Lower leg skin (tissue), 4 donors: ENCODE results near the gene ATP2A2. TPM values are rescaled to one million over a fixed set of nuclear protein-coding genes. Genes with fewer than 3 reads are reported as not detected.

Experiments used
- DNase-seq, 2 donors: peaks; one replicate each; pipeline ENCODE4 v3.0.0-alpha.2; 2019; ENCODE audit warnings: low spot score in 2 of 2
- H3K4me3 ChIP-seq: fragments of 200-600 bp; sonication (generic); 2 replicates; pipeline ENCODE4 v1.5.1; 2017; ENCODE audit warnings: mild to moderate bottlenecking, low read depth; ENCODE audit not compliant: poor library complexity, severe bottlenecking
- POLR2A ChIP-seq, 2 donors: fragments of 450-650 bp; IDR thresholded peaks; one replicate each; pipeline ENCODE4 v1.6.1; 2016 to 2017; ENCODE audit warnings: antibody characterized with exemption in 2 of 2, mild to moderate bottlenecking in 1 of 2, moderate library complexity in 1 of 2
- WGBS, 2 donors: methylation state at CpG; one replicate each; pipeline ENCODE4 v1.1.5; 2018; 5-methylcytosine and 5-hydroxymethylcytosine counted together
- intact Hi-C: fragments of 100-400 bp; cut with DNase I; formaldehyde crosslinking; loops from one replicate; pipeline ENCODE4 v1.15.0; 2023; ENCODE audit warnings: low total_unique reads
- total RNA-seq, 4 donors: library from RNA; depleted of rRNA; stranded (reverse); fragments of >200 nt; gene quantifications; one replicate each; pipeline ENCODE4 v1.1.0, GENCODE V29; 2016
- TF ChIP-seq, protein P1 (sequence below), 3 donors: fragments of 450-650 bp; IDR thresholded peaks; one replicate each; pipeline ENCODE4 v1.5.1; 2016; ENCODE audit warnings: antibody characterized with exemption in 3 of 3, mild to moderate bottlenecking in 3 of 3, moderate library complexity in 2 of 3

ATP2A2 gene
- 100 to 1,000 TPM in 2 of 4 donors, 10 to 100 TPM in 2; 61.9 to 103 (median 86.1) TPM for total RNA-seq

DNA sequence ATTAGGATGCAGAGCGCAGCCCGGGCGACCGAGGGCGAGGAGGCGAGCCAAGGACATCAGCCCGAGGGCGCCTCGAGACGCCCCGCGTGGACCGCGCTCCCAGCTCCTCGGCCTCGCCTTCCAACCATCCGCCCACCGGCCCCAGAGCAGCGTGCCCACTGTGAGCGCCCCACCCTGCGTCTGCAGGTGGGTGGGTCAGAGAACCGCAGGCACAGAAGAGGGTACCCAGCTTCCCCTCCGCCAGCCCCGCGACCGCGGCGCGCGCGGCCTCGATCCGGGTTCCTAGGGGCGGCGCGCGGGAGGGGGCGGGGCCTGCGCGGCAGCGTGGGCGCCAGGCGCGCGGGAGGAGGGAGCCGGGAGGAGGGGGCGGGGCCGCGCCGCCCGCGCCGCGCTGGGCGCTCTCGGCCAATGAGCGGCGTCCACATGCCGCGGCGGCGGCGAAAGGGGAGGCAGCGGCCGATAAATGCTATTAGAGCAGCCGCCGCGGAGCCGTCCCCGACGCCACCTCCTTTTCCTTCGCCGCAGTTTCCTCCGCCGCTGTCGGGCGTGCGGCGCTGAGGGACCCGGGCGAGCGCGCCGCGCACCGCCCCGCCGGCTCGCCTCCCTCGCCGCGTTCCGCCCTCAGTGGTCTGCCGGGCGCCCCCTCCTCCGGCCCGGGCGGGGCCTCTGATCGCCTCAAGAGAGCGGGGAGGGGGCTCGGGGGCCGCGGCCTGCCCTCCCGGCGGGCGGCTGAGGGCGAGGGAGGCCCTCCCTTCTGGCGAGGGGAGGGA is at the start of gene ATP2A2:
ATP2A2 (plus strand) TSS at position 469 of the 770 bp plus-strand sequence. CDS start 543 bp downstream, outside the sequence.
- intact Hi-C loops, result no loop called here
- 0 to 1% methylated on average over 1 to 49 of the region's 108 CpGs for WGBS, 2 donors
- peak within 1 kb of the TSS; percentile 86 for H3K4me3 ChIP-seq
- DNase-seq, result peak; percentile 81 to 97
- peak in 1 of 2 donors; percentile 82 for TF ChIP-seq POLR2A (IDR thresholded peaks at IDR 0.05)
- TF ChIP-seq, protein P1, sequence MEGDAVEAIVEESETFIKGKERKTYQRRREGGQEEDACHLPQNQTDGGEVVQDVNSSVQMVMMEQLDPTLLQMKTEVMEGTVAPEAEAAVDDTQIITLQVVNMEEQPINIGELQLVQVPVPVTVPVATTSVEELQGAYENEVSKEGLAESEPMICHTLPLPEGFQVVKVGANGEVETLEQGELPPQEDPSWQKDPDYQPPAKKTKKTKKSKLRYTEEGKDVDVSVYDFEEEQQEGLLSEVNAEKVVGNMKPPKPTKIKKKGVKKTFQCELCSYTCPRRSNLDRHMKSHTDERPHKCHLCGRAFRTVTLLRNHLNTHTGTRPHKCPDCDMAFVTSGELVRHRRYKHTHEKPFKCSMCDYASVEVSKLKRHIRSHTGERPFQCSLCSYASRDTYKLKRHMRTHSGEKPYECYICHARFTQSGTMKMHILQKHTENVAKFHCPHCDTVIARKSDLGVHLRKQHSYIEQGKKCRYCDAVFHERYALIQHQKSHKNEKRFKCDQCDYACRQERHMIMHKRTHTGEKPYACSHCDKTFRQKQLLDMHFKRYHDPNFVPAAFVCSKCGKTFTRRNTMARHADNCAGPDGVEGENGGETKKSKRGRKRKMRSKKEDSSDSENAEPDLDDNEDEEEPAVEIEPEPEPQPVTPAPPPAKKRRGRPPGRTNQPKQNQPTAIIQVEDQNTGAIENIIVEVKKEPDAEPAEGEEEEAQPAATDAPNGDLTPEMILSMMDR (IDR thresholded peaks at IDR 0.05), result no peak

DNA sequence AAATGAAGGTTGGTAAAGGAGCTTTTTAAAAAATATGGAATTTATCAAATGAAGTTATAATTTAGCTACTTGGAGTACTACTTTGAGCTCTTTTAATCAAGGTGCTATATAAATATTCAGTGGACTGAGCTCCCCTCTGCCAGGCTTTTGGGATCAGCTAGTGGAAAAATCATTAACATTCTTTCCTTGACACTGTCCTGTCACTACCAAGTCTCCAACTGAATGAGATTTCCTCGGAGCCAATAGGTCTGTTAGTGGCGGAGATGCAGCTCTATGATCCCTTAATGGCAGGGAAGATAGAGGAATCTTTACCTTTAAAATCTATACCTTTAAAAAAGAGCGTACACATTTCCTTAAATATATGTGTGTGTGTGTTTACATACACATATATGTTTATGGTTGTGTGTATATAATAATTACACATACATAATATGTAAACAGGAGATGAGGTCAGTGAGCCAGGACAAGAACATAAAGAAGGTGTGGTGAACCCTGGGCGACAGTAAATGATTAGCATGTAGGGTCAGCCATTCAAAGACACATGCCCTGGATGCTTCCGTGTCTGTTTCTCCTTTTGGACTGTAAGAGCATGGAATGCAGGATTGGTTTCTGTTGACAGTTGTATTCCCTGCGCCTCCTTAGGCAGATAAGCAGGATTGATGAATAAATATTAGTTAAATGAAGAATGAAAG is 47.7 kb upstream of the ATP2A2 start:
- 85 to 86% methylated on average over 6 of the region's 6 CpGs for WGBS, 2 donors
- TF ChIP-seq, protein P1 (IDR thresholded peaks at IDR 0.05), result no peak
- no peak for TF ChIP-seq POLR2A (IDR thresholded peaks at IDR 0.05)
- intact Hi-C loops, result no loop called here
- no peak overlapping the region for H3K4me3 ChIP-seq
- no peak for DNase-seq

DNA sequence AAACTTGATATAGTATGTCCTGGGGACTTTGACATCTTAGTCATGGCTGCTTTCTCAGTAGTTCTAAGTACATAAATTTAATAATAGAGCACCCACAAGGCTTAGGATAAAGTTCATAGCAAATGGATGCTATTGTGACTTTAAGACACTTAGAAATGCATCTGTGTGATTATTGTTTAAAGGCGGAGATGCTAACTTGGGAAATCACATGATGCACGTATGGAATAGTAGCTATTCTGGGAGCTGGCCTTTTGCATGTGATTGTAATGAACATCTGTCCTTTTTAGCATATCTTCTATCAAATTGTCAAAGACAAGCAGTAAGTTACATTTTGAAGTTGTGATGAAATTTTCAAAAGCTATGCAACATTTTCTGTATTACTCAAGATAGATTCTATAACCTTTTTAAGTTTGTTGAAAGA is 46.7 kb upstream of the ATP2A2 start:
- TF ChIP-seq, protein P1 (IDR thresholded peaks at IDR 0.05), result no peak
- TF ChIP-seq POLR2A (IDR thresholded peaks at IDR 0.05), result no peak
- no peak overlapping the region for H3K4me3 ChIP-seq
- WGBS, 2 donors, result 14 to 23% methylated on average over 2 of the region's 2 CpGs
- DNase-seq, result no peak
- intact Hi-C loops, result no loop called here

DNA sequence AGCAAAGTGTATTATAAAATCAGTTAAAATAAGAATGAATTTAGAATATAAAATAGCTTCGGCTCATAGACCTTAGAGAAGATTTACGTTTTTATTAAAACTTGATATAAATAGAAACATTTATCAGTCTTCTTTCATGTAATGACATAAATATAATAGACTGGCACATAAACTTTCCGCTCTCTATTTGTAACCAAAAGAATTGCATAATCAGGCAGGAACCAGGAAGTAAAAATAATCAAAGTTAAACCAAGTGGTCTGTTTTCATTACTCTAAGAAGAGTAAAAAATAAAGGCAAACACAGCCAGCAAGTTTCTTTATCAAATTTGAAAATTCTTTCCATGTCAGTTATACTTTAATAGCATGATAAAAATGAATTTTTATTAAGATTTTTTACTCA is 46.3 kb upstream of the ATP2A2 start:
- no peak for DNase-seq
- H3K4me3 ChIP-seq, result no peak overlapping the region
- intact Hi-C loops, result no loop called here
- WGBS, 2 donors, result 12 to 19% methylated on average over 3 of the region's 3 CpGs
- TF ChIP-seq POLR2A (IDR thresholded peaks at IDR 0.05), result no peak
- TF ChIP-seq, protein P1 (IDR thresholded peaks at IDR 0.05), result no peak

DNA sequence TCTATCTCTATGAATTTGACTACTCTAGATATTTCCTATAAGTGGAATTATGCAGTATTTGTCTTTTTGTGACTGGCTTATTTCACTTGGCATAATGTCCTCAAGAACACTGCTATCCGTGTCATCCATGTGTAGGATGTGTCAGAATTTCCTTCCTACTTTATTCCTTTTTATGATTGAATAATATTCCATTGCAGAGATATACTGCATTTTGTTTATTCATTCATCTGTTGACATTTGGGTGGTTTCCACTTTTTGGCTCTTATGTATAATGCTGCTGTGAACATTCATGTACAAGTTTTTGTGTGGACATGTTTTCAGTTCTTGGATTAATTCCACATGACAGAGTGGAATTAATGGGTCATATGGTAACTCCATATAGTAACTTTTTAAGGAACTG is 45.7 kb upstream of the ATP2A2 start:
- WGBS, 2 donors, result 46 to 57% methylated on average over 1 of the region's 1 CpG
- intact Hi-C loops, result no loop called here
- DNase-seq, result no peak
- TF ChIP-seq, protein P1 (IDR thresholded peaks at IDR 0.05), result no peak
- no peak for TF ChIP-seq POLR2A (IDR thresholded peaks at IDR 0.05)
- no peak overlapping the region for H3K4me3 ChIP-seq
